B cell (primary cell): ENCODE measurements around the gene SACM1L.

Experiments
- CTCF ChIP-seq: fragments of 200-600 bp; IDR thresholded peaks from one replicate; pipeline ENCODE4 v1.8.0; 2022; ENCODE audit warnings: antibody characterized with exemption, mild to moderate bottlenecking
- EZH2 ChIP-seq: IDR thresholded peaks from 2 replicates; pipeline ENCODE4 v1.6.1; 2012; ENCODE audit warnings: borderline replicate concordance, low read depth, mild to moderate bottlenecking, moderate library complexity, low read length; ENCODE audit not compliant: insufficient read depth, poor library complexity, severe bottlenecking

GRCh38 chr3:45765958-45766357, 76.8 kb downstream of the SACM1L start:
- TF ChIP-seq CTCF, result no peak
- no peak for TF ChIP-seq EZH2
